IPS-NIHi7 (cell line): Measurements from ENCODE around the gene SLC40A1.

Experiments
- DNase-seq: peaks from one replicate; pipeline ENCODE4 v3.0.0; 2012; ENCODE audit warnings: mixed read lengths; ENCODE audit errors: extremely low spot score

Gene SLC40A1

DNA sequence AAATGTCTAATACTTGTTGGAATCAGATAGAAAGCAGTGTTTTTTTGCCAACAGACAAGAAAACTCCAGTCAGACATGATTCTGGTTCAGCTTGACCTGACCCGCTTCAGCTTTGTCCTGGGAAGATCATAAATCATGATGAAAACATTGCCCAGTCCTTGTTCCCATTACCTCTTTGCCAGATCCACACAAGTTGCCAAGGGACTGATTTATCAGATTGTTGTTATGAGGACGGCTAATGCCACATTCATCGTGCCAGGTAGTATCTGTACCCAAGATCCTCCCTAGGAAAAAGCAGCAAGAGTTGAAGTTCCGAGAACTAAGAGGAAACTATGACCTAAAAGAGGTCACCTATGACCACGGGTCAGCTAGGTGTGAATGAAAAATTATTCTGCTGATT, 39.0 kb downstream of the SLC40A1 start:
- no peak for DNase-seq

DNA sequence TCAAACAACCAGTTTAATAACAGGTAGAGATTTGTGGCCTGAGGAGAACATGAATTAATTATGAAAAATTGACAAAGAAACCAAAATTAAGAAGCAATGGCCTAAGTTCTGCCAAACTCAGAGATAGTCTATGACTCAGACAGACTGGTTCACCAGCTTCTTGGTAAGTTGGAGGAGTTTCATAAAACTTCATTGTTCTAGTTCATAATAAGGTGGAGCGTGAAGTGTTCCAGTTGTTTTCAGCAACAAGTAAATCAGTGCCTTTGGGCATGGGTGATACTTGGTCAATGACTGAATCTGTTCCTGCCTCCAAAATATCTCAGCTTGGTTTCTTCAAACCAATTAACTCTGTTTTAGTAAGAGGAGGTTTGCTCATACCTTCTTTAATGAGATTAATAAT, 40.0 kb downstream of the SLC40A1 start:
- no peak for DNase-seq

DNA sequence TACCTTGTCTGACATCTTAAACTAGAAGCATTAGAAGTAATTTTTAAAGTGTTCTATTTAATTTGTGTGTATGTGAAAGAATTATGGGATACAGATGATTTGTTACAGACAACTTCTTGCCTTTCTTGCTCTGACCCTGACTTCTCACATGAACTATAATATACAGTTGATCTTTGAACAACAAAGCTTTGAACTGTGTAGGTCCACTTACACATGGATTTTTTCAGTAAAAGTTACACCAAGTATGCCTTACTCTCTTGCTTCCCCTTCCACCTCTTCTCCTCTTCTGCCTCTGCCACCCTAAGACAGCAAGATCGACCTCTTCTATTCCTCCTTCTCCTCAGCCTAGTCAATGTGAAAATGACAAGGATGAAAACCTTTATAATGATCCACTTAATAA, 42.2 kb downstream of the SLC40A1 start:
- no peak for DNase-seq

DNA sequence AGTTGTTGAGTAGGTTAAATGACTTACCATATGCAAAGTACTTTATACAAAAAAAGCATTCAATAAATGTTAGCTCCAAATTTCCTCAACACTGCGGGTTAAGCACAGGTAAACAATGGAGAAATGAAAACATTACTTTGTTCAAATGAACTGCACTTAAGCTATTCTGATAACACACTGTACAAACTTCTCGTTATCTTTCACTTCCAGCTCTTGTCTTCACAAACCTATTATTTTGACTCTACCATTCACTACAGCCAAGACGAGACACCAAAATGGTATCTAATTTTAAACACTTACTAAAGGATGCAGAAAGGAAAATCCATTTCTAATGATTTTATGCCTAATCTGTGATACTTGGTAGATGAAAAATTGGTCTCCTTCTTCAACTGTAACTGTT, 43.8 kb downstream of the SLC40A1 start:
- no peak for DNase-seq

DNA sequence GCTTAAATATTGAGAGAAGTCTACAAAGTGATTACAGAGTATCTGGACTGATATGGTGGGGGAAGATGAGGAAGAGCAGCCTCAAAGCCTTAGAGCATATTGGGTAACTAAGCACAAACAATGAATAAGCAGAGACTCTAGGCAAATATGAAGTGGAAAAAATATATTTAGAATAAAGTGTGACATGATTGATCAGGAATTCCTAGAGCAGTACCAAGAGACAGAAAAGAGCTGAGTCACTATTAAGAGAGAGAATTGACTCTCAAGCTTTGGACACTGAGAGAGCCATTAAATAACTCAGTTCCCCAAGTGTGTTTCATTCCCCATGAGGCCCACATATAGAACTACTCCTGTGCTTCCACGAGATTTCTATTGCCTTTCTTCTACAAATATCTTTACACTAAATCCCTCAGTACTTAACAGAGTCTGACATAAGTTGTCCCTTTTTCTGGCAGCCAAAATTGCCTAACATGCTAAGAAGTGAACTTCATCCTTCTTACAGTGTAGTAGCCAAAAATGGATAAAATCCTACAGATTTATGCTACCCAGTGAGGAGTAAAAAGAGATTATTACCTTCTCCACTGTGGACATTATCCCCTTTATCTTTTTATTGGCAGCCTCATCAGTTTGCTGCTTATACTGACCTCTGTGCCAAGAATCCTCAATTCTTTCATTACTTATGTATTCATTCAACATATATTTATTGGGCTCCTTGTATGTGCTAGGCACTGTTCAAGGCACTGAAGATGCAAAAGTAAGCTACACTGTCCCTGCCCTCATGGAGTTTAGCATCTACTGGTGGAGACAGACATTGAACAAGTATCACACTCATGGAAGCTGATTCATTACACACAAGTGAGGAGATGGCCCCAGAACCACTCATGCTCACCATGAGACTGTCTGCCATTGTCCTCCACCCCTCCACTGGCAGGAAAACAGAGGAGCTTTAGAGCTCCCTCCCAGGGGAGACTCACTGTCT, 45.4 kb downstream of the SLC40A1 start:
- DNase-seq = no peak

DNA sequence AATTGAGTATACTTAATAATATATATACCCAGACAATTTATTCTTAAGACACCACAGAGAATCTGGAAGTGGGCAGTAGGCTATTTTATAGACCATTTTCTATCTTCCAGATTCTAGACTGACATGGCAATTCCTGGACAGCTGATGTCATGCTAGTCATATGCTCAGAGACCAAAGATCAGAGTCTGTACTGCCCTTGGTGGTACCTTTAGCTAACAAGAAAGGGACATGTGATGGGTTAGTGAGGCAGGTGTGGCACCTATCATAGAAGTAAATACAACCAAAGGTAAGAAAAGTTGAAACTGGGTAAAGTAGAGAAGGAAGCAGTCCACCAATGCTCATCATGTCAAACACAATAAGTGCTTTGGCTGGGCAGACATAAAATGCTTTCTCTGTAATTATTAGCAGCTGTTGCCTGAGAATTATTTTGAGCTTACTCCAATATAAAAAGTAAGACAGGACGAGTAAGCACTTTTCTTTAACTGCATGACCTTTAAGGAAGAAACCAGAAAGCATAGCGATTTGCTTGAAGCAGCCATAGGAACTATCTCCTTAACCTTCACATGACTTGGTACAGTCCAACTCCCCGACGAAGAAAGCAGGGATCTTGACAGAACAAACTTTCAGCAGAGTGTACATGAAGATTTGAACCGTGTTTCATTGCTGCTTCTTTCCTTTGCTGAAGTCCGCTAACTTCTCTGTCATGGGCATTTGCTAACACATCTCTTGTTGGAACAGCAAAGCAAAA, 47.1 kb downstream of the SLC40A1 start:
- DNase-seq = no peak

DNA sequence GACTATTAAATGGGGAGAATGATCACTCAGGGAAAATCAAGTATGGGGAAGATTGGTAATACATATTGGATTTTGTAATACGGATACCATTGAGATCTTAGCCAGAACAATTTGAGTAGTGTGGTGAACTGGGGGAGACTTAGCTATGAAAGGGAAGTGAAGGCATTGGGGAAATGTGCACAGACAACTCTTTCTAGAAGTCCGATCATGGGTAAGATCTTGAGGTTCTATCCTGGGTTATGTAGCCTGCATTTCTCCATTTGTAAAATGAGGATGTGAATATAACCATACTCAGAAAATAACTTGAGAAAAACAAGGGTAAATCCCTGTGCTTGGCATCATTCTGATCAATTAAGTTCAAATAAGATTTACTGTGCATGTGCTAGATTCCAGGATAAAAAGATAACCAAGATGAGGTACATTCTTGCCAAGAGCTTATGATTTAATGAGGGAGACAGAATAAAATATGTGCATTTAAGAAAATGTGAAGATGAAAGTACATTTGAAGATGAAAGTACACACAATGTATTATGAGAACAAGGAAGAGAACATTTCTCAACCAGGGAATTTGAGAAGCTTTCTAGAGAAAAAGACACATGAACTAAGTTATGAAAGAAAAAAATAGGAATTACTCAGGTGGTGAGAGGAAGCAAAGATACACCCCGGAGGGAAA, 49.5 kb downstream of the SLC40A1 start:
- DNase-seq = no peak

DNA sequence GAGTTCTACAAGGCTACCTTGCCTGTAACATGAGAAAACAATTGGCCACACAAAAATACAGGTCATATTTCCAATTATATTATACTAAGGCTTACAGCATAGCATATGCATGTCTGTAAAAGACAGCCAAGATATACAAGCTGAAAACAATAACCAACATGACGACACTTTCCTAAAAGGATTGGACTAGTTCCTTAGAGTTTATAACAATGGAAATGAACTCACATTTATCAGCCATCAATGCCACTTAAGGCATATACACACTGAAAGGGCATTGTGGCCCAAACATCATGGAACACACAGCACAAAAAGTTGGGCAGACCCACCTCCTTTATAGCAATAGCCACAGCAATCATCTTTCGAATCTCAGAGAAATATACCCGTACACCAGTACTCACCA, 52.0 kb downstream of the SLC40A1 start:
- no peak for DNase-seq

DNA sequence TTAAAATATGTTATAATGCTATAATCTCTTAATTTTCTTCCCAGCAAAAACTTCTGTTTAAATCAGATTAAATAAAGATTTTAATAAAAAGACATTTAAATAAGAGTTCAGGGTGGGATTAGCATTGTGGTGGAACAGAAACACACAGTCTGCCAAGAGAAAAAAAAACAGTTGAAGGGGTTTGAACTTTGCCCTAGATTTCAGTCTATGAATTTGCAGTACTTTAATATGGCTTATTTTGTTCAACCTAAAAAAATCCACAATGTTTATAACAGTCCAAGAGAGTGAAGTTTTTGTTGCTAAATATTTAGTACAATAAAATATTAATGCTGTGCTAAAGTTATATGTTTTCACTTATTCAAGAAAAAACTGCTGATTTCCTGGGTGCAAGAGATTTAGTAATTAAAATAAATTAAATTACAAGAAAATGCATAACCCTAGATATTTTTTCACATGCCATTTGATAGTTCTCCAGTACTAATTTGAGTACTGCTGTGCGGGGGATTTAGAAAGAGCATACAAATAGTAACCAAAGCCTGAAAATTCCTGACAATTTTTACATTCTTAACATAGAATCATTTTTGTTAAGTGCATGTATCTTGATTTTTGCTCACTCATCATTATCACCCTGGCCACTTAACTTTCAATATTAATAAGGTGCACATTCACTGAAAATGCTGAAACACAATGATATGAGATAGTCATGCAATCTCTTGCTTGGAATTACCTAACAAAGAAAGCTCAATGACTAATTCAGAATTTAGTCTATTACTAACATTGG, 52.6 kb downstream of the SLC40A1 start:
- no peak for DNase-seq

DNA sequence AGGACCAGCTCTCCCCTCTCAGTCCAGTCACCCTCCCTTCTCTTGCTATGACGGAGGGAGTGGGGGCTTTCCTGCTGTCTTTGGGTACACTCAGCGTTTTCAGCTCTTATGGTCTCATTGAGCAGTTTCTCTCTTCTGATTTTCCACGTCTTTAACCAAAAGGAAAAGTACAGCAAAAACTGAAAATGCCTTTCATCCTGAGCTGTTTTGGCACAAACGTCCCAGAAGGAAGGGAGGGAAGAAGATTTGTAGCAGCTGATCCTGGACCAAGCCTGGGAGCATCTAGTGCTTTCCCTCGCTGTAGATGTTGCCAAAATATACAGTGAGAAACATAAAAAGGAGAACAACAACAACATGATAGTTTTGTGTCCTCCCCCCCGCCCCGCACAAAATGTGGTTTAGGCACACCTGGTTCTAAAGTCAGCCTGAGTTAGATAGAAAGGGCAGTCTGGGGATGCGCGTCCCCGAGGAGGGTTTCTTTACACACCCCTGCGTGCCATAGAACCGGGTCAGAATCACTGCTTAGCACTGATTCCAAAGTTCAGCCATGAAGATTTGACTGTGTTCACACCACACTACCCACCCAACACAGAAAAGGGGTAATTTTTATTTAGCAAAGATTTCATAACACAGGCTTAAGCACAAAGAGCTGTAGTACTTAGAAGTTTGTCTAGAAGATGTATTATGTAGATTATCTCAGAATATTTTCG, 53.4 kb downstream of the SLC40A1 start:
- no peak for DNase-seq

DNA sequence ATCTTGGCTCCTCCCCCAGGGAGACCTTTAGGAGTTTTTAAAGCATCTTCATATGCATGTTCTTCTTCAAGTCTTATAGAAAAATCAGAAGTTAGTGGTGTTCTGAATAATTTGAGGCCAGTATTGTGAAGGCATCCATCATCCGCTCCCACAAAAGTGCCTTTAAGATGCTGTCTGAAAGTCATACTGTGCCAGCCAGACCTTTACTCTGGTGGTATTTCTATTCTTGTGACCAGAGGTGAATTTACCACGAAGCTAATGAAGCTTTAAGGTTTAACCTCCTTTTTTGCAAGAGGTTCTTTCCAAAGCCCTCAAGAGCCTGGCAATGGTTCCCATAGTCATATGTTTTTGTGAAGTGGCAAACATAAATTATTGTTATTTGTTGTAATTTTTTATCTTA, 54.3 kb downstream of the SLC40A1 start:
- DNase-seq = no peak

DNA sequence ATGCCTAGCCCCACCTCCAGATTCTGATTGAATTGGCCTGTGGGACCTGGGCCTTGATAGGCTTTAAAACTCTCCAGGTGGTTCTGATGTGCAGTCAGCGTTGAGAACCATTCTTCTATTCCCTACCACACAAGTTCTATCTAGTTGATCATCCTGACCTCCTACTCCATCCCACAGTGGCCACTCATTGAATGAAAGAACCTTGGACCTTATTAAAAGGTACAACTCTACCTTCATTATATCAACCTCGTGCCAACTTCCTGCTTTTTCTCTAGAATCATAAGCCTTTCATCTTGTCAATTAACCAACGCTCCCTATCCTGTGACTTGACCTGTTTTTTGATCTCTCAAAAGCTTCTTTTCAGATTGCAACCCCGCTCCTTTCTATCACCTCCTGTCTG, 55.8 kb downstream of the SLC40A1 start:
- DNase-seq = no peak

DNA sequence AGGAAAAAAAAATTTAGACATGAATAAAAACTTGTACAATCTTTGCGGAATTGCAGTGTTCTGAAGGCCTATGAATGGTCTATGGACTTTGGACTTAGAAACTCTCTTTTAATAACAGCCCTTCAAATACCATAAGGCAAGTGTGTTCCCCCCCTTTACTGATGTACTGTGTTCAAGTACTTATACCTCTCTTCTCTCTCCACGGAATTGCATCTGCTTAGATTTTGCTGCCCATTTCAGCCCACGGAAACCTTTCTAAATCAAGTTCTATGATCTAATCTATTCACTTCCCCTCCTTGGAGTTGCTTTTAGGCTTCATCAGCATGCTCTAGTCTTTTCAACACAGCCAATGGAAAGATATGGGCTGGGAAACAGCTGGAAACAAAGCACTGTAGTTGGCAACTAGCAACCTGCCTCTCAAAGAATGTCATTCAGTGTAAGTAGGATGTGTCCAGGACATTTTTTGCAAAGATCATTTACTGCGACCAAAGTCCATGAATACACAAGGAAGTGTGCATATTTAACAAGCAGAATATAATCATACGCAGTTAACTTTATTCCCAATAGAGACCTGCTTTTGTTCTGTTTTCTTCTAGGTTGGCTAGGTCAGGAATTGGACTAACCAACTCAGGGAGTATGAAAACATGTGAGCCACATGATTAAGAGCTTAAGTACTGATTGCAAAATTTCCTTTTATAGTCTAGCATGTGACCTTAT, 58.0 kb downstream of the SLC40A1 start:
- DNase-seq = no peak

DNA sequence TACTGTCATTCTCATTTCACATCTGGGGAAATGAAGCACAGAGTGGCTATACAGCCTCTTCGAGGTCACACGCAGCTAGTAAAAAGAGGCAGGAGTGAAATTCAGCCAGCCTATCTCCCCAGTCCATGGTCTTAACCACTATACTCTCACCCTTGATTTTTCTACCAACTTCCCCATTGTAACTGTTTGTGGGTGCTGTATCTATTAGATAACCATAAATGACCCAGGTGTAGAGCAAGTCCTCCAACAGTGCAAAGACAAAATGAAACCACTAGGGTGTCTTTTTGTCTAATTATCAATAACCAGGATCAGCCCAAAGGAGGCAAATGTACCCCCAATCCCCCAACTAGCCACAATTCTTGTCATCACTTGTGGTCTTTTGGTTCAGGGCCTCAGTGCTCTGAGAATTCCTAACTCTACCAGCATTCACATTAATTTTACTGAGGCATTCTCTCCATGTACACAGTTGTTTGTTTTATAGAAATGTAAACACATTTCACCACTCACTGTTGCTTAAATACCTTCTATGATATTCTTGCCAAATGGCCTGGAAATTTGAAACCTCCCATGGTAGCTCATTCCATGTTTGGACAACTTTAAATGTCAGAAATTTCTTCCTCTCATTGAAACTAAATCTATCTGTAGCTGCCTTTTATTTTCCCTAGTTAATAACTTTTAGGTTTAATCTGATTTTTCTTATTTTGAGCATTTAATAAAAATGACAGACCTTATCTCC, 58.7 kb downstream of the SLC40A1 start:
- no peak for DNase-seq

DNA sequence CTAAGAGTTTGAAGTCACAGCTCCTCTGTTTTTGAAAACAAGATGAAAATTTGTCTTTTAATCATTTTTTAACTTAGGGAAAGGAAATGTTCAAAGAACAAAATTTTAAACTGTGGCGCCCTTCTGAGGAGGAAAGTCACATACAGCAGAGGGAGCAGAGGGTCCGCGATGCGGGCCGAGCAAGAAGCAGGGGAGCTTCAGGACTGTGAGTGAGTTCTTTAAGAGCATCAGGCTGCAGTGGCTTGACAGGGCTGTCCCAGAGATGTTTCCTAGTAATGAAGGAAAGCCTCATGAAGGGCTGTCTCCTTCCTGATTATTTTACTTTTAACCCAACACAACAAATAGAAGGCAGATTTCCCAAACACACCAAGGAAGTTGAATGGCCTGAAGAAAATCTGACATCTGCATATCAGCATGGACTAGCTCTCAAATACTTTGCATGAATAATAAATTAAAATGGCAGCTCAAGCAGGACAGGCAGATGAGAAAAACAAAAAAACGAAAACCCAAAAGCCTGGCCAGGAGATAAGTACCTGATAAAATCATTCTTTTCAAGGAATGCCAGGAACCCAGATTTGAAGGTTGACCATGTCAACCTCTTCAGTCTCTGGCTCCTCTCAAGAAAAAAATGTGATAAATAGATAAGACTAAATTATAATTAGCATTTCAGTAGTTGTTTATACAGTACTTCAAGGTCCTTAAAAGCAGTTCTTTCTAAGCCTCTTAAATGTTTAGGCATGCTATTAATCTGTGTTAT, 60.8 kb downstream of the SLC40A1 start:
- DNase-seq = peak; percentile 33

DNA sequence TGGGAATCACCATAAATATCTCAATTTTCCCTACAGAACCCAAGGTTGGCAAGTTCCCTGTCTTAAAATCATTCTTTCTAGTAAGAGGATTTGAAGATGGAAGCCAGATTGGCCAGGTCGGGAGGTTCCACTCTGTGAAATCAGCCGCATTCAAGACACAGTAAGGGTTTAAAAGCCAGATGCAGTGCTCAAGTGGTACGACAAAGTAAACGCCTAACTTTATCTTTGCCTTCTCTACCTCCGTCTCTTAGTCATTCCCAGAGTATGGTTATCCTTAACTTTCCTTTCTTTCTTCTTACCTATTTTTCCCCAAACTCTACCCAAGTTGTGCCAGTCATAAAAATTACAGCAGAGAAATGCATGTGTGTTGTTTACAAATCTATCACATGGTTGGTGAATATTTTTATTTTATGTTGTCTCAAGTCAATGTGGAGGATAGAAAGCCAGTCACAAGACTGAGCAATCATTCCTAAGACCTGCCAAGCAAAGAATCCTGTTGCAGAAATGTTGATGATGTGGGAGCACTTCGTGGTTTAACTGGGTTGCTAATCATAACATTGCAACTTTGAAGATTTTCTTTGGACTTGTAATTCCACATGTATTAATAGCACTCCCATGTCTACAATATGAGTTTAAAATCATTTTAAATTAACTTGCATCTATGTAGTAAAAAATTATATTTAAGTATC, 62.6 kb downstream of the SLC40A1 start:
- DNase-seq = no peak

DNA sequence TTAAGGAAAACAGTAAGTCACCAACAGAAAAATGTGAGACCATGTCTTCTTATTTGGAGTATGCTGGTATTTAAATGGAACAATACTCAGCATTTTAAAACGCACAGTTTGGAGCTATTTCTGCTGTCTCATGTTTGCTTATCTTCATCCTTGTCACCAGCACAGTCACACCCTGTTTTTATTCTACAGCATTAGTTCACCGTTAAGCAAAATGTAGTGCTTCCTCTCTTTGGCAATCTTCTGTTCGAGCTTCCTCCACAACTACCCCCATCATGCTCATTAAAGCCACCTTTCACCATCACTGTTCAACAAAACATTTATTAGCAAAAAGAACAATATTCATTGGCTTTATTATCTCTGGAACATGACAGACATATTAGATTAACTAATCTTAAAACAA, 64.0 kb downstream of the SLC40A1 start:
- no peak for DNase-seq

DNA sequence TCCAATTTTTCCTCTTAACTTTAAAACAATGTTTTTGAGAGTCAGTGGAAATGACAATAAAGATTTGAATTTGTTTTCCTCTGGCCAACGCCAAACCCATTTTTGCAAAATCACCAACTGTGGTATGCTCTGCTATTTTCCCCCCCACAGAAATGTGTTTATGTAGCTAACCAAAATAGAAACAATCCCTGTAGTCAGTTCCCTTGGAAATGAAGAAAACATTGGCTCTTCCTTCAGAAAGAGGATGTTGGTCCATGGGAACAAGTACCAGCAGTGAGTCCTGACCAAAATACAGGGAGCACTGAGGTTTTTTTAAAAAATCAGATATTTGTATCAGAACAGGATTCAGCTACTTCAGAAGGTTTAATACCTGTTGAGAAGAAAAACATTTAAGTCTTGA, 65.3 kb downstream of the SLC40A1 start:
- DNase-seq = no peak
